ENCODE data around the gene DDX39A. TPM values are rescaled to one million over a fixed set of nuclear protein-coding genes. Genes with fewer than 3 reads are reported as not detected.

DDX39A gene
- 112 to 136 TPM (median 126 TPM) in 5 replicates for total RNA-seq (2022; extraction: Qiagen RNA extraction; ENCODE audit: low read depth)

GRCh38 chr19:14419106-14419813 is at the start of gene DDX39A:
Gene DDX39A (minus strand): TSS chr19:14419341. CDS start chr19:14413220, 6,121 bp downstream.

DNA sequence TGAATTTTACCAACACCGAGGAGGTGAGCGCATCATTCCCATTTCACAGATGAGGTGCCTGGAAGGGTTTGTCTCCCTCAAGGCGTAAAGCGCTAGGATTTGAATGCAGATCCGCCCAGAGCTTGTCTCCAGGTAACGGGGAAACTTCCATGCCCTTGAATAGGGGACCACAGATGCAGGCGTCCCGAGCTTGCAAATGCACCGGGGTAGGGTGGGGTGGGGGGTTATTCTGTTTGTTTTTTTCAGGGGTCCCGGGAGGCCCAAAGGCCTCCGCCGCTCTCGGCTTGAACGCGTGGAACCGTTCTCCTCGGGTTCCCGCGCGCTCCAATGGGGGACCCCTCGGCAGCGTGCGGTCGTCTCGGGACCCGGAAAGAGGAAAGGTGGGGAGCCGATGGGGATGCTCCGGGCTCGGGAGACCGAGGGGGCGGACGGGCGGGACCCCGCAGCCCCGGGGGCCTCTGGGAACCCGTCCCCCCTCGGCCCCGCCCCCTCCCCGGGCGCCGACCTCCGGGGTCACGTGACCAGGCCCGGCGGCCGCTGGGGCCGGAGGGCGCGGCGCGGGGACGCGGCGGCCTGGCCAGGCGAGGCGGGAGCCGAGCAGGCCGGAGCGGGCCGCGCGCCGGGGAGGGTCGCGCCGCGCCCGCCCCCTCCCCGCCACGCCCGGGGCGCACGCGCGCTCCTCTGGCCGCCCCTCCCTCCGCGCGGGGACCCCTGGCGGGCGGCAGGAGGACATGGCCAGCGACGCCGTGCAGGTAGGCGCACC is 13.8 kb upstream of the DDX39A start, which contains the start of gene PKN1:
PKN1 (plus strand) TSS at position 516 of the 763 bp plus-strand sequence; CDS start at position 732, 216 bp downstream.

Other genes with a start within 250 kb of the DDX39A start
- 2.2 to 2.9 TPM (median 2.8 TPM) in 5 replicates for gene ADGRL1, start 213.2 kb downstream of the DDX39A start, total RNA-seq (2022; extraction: Qiagen RNA extraction; ENCODE audit: low read depth)
- gene ADGRE5, start 37.9 kb downstream of the DDX39A start, total RNA-seq (2022; extraction: Qiagen RNA extraction; ENCODE audit: low read depth) = 64.8 to 91.9 TPM (median 85.5 TPM) in 5 replicates
- 58.3 to 71.4 TPM (median 69.8 TPM) in 5 replicates for gene PKN1, start 14.0 kb upstream of the DDX39A start, total RNA-seq (2022; extraction: Qiagen RNA extraction; ENCODE audit: low read depth)
- gene PTGER1, start 56.0 kb upstream of the DDX39A start, total RNA-seq (2022; extraction: Qiagen RNA extraction; ENCODE audit: low read depth) = not detected in 5 replicates
- 75.6 to 126 TPM (median 109 TPM) in 5 replicates for gene GIPC1, start 76.8 kb upstream of the DDX39A start, total RNA-seq (2022; extraction: Qiagen RNA extraction; ENCODE audit: low read depth)
- 109 to 171 TPM (median 135 TPM) in 5 replicates for gene DNAJB1, start 99.1 kb upstream of the DDX39A start, total RNA-seq (2022; extraction: Qiagen RNA extraction; ENCODE audit: low read depth)
- 143 to 193 TPM (median 183 TPM) in 5 replicates for gene TECR, start 110.3 kb upstream of the DDX39A start, total RNA-seq (2022; extraction: Qiagen RNA extraction; ENCODE audit: low read depth)
- gene NDUFB7, start 152.7 kb upstream of the DDX39A start, total RNA-seq (2022; extraction: Qiagen RNA extraction; ENCODE audit: low read depth) = 156 to 212 TPM (median 190 TPM) in 5 replicates
- gene CLEC17A, start 163.7 kb upstream of the DDX39A start, total RNA-seq (2022; extraction: Qiagen RNA extraction; ENCODE audit: low read depth) = 0.13 TPM in 1 of 5 replicates, not detected in the others

All from A549 treated with RU486 at 1 μM for 4 hours (cell line).